ENCODE measurements around the gene COA3.

COA3 gene

GRCh38 chr17:42818379-42818778, 19.9 kb upstream of the COA3 start:
- DNase-seq (ENCODE audit: low read depth, low spot score): no peak

- DNase-seq (ENCODE audit: low read depth, low spot score): no peak
Observed at GRCh38 chr17:42817866-42818265, 19.4 kb upstream of the COA3 start.

GRCh38 chr17:42814633-42815399, 16.3 kb upstream of the COA3 start:
- DNase-seq (ENCODE audit: low read depth, low spot score): no peak

GRCh38 chr17:42809250-42809649, 10.7 kb upstream of the COA3 start:
- DNase-seq (ENCODE audit: low read depth, low spot score): no peak

GRCh38 chr17:42806249-42806648, 7.7 kb upstream of the COA3 start:
- no peak for DNase-seq (ENCODE audit: low read depth, low spot score)

- DNase-seq (ENCODE audit: low read depth, low spot score): no peak
Observed at GRCh38 chr17:42804918-42805367, 6.4 kb upstream of the COA3 start.

GRCh38 chr17:42803074-42803883, 4.8 kb upstream of the COA3 start:
- DNase-seq (ENCODE audit: low read depth, low spot score): no peak

- DNase-seq (ENCODE audit: low read depth, low spot score): no peak
Observed at GRCh38 chr17:42798011-42798382, 507 bp downstream of the COA3 start.

- no peak for DNase-seq (ENCODE audit: low read depth, low spot score)
Observed at GRCh38 chr17:42797067-42798007, 1.2 kb downstream of the COA3 start.

- no peak for DNase-seq (ENCODE audit: low read depth, low spot score)
Observed at GRCh38 chr17:42796066-42796758, 2.3 kb downstream of the COA3 start.

- no peak for DNase-seq (ENCODE audit: low read depth, low spot score)
Observed at GRCh38 chr17:42795465-42795864, 3.0 kb downstream of the COA3 start.

- DNase-seq (ENCODE audit: low read depth, low spot score): no peak
Observed at GRCh38 chr17:42795061-42795460, 3.4 kb downstream of the COA3 start.

- no peak for DNase-seq (ENCODE audit: low read depth, low spot score)
Observed at GRCh38 chr17:42792545-42792944, 6.0 kb downstream of the COA3 start.

- no peak for DNase-seq (ENCODE audit: low read depth, low spot score)
Observed at GRCh38 chr17:42791948-42792347, 6.6 kb downstream of the COA3 start.

- DNase-seq (ENCODE audit: low read depth, low spot score): no peak
Observed at GRCh38 chr17:42787266-42787665, 11.2 kb downstream of the COA3 start.

- no peak for DNase-seq (ENCODE audit: low read depth, low spot score)
Observed at GRCh38 chr17:42784811-42785592, 13.5 kb downstream of the COA3 start.

- no peak for DNase-seq (ENCODE audit: low read depth, low spot score)
Observed at GRCh38 chr17:42784409-42784808, 14.1 kb downstream of the COA3 start.

- no peak for DNase-seq (ENCODE audit: low read depth, low spot score)
Observed at GRCh38 chr17:42783791-42784138, 14.7 kb downstream of the COA3 start.

GRCh38 chr17:42783062-42783790, 15.3 kb downstream of the COA3 start:
- DNase-seq (ENCODE audit: low read depth, low spot score): no peak
